Measurements from ENCODE around the gene CCDC172.
"Not testable (repeated sequence)": the region's sequence is repeated elsewhere in the genome, so short reads cannot be mapped to it uniquely, and the experiment has no call there.

Gene CCDC172

DNA sequence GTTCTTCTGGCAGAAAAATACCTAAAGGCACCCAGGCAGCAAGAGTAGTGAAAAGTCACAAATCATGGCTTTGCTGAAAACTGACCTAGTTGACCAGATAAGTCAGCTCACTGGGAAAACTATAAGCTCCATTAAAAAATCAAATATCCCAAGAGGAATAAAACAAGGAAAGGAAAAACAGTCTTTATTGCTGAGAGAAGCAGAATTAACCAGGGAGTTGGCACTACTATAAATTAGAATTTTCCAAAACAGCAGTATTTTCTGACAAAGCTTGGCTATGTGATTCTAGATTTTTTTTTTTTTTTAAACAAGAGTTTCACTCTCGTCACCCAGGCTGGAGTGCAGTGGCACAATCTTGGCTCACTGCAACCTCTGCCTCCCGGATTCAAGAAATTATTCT, 12.6 kb downstream of the CCDC172 start:
- no peak for DNase-seq (ENCODE audit: low read depth)

DNA sequence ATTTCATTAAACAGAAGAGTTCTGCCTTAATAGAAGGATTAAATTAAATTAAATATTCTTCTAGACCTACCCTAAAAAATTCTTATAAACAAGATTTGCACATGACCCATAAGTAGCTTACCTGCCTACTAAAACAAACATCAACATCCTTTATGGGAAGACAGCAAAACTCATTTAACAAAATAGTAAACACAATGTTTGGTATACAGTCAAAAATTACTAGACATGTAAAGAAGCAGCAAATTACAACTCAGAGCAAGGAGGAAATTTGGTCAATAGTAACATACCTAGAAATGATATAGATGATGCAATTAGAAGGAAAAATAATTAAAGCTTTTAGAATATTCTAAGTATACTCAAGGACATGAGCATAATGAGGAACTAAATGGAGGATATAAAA, 27.9 kb downstream of the CCDC172 start:
- no peak for DNase-seq (ENCODE audit: low read depth)

DNA sequence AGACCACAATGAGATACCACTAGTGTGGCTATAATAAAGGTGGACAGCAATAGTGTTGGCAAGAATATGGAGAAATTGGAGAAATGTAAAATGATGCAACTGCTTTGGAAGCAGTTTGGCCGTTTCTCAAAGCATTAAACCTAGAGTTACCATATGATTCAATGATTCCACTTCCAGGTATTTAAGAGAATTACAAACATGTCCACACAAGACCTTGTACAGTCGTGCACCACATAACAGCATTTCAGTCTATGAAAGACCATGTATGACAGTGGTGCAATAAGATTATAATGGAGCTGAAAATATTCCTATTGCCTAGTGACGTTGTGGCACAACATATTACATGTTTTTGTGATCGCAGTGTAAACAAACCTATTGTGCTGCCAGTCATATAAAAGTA, 29.6 kb downstream of the CCDC172 start:
- no peak for DNase-seq (ENCODE audit: low read depth)

DNA sequence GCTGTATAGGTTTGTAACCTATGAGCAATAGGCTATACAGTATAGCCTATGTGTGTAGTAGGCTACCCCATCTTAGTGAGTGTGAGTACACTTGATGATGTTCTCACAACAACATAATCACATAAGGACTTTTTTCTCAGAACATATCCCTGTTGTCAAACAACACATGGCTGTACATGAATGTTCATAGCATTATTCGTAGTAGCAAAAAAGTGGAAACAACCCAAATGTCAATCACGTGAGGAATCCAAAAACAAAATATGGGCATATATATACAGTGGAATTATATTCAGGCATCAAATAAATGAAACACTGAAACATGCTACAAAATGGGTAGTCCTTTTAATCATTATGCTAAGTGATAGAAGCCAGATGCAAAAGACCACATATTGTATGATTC, 31.1 kb downstream of the CCDC172 start:
- no peak for DNase-seq (ENCODE audit: low read depth)

DNA sequence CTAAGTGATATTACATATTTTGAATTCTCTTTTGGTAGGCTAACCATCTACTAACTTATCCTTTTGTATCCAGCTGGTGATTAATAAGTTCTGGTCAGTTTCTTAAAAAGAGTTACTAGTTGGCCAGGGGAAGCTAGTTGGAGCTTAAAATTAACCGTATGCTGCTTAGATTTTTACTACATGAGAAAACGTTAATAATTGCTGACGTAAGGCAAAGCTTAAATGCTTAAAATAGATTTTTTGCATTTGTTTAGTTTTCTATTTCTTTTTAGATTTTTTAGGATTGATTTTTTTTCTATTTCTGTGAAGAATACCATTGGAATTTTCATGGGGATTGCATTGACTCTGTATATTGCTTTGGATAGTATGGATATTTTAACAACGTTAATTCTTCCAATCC, 32.6 kb downstream of the CCDC172 start:
- no peak for DNase-seq (ENCODE audit: low read depth)

DNA sequence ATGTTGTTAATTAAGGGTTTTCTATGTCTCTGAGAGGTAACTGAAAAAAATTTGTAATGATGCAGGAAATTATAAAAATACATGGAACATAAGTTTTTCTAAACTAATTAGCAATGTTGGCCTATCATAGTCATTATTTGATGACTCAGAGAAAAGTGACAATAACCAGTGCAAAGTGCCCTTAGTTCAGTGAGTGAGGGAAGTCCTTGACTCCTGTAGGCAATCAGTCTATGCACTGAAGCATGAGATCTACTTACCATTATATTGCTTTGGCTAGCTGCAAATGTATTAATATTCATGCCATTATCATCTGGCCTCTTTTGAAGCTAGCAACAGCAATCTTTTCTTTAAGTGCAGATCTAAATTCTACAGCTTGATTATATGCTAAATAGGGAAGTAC, 40.6 kb downstream of the CCDC172 start:
- no peak for DNase-seq (ENCODE audit: low read depth)

DNA sequence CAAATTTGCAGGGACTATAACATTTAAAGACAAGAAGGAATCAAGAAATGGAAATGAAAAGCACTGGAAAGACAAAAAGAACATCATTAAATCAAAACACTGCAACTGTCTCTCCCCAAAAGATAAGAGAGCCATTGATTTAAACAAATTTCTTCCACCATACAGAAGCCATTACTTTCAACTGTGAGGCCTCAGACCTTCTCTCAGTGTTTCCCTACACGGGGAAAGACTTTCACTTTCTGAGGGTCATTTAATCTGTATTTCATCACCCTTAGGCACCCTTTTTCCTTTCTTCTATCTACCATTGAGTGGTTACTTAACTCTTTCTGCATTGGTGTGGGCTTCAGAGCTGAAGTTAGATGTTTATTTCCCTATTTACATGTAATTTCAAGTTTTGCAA, 47.5 kb downstream of the CCDC172 start:
- no peak for DNase-seq (ENCODE audit: low read depth)

DNA sequence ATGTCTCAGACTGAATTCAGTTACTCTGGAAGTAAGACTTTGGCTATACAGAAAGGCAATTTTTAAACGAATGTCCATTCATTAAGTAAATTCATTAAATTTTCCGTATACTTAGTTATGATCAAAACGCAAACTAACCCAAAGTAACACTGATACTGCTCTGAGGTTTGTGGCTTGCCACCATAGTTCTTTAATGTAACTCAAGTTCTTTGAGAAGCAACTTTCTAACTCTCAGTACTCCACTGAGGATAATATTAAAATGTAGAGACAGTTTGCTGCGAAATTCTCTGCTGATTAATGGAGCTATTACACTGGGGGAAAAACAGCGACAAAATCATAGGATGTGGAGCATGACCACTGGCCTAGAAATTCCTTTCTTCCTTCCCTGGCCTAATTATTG, 58.0 kb downstream of the CCDC172 start:
- no peak for DNase-seq (ENCODE audit: low read depth)

DNA sequence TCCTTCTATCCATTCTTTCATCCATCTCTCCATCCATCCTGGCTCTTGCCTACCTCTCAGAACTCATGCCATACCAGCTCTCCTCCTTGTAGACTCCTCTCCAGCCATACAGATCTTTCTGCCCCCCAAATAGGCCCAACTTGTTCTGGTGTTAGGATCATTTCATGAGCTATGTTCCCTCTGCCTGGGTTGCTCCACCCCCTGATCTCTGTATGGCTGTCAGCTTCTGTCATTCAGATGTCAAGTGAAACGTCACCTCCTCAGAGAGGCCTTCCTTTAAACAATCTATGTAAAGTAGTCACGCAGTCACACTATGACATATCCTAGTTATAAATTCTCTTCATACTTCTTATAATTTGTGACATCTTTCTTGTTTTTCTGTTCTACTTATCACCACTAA, 61.1 kb downstream of the CCDC172 start:
- no peak for DNase-seq (ENCODE audit: low read depth)

DNA sequence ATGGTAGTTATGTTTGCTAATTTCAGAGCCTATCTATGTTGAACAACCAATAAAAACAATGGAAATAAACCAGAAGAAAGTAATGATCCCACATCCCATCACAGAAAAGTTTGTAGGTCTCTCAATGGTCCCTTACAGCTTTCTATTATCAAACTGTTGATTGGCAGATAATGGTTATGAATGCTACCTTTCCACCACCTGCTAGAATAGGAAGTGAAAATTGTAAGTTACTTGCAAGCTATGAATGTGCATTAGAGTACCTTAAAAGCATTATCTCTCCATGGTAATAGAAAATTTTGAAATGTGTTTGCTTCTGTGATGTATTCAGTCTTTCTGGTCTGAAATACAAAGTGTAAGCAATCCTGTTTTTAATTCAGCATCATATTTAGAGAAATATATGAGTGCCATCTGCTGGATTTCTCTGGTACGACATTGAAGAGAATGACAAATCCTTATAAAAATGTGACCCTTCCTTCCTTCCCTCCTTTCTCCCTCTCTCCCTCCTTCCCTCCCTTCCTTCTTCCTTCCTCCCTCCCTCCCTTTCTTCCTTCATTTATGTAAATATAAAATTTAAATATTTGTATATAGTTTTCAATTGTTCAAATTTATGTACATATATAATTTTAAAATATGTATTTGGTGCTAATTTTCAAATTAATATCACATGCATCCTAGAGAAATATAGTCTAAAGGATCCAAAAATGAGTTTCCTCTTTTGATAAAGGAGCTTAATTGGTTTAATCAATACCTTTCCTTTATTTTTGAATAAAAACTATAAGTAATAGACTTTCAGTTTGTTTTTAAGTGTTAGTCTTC, 62.0 kb downstream of the CCDC172 start:
- DNase-seq (ENCODE audit: low read depth), result no peak

DNA sequence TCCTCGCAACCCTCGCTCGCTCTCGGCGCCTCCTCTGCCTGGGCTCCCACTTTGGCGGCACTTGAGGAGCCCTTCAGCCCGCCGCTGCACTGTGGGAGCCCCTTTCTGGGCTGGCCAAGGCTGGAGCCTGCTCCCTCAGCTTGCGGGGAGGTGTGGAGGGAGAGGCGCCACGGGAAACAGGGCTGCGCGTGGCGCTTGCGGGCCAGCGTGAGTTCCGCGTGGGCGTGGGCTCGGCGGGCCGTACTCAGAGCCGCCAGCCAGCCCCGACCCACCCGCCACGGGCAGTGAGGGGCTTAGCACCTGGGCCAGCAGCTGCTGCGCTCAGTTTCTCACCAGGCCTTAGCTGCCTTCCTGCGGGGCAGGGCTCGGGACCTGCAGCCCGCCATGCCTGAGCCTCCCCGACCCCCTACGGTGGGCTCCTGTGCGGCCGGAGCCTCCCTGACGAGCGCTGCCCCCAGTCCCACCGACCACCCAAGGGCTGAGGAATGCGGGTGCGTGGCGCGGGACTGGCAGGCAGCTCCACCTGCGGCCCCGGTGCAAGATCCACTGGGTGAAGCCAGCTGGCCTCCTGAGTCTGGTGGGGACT, 69.1 kb downstream of the CCDC172 start:
- DNase-seq (ENCODE audit: low read depth), result not testable (repeated sequence)

DNA sequence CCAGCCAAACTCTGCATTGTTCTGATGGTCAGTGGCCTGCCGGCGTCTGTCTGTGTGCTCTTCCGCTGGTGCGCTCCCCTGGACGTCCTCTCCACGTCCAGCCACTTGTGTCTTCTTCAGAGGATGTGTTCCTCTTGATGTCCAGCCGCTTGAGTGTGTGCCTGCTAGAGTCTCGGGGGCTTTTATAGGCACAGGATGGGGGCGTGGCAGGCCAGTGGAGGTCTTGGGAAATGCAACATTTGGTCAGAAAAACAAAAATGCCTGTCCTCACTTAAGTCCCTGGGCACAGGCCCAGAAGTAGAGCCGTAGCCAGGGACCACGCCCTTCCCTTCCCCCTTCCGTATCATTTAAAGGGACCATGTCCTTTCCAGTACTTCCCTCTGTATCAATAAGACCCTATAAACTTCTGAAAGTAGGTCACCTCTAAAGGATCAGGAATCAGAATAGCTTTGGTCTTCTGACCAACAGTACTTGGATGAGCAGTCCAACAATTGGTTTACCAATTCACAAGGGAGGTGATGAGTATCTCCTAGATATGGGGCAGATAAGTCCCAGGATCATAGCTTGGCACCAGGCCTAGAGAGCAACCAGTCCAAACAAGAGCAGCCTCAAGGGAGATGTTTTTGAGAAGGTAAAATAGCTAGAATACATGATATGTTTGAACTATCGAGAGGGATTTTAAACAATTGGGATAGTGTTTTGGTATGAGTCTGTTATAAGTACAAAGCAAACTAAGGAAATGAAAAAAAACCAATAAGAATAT, 71.2 kb downstream of the CCDC172 start:
- DNase-seq (ENCODE audit: low read depth), result no peak

DNA sequence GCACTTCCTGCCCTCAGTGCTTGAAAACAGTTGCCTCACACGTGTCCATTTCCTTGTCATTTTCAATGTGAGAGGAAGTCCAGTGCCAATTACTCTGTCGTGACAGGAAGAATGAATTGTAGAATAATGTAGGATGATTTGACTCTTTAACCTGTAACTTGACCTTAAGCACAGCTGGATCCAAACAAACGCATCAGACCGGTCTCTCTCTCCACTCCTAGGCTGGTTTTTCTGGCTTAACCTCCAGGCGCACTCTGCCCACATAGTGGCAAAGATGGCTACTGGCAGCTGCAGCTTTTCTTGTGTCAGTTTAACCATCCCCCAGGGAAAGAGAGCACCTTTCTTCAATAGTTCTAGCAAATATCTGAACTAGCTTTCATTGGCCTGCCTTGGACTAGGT, 74.0 kb downstream of the CCDC172 start:
- no peak for DNase-seq (ENCODE audit: low read depth)

DNA sequence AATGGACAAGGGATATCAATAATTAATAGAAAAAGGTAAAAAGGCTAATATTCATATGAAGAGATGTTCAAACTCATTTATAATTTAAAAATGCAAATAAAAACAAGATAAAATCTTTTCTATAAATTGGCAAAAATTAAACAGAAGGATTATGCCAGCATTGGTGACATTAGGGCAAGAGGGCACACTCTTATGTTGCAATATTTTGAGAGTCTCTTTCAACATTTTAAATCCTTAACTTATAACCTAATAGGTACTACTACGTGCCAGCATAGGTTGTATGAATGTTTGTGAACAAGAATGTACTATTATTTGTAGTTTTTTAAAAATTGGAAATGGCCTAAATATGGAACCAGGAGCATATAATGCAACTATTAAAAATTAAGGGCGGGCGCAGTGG, 78.6 kb downstream of the CCDC172 start:
- DNase-seq (ENCODE audit: low read depth), result no peak

DNA sequence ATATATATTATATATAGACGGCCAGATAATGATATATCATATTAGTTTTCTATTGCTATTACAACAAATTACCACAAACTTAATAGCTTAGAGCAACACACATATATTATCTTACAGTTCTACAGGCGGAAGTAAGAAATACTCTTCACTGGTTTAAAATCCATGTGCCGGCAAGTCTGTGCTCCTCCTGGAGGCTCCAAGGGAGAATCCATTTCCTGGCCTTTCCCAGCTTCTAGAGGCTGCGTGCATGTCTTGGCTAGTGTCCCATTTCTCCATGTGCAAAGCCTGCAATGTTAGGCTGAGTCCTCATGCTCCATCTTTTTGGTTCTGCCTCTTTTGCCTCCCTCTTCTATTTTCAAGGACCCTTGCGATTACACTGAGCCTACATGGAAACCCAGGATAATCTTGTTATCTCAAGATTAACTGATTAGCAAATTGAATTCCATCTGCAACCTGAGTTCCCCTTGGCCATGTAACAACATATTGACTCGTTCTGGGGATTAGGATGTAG, 79.5 kb downstream of the CCDC172 start:
- no peak for DNase-seq (ENCODE audit: low read depth)

DNA sequence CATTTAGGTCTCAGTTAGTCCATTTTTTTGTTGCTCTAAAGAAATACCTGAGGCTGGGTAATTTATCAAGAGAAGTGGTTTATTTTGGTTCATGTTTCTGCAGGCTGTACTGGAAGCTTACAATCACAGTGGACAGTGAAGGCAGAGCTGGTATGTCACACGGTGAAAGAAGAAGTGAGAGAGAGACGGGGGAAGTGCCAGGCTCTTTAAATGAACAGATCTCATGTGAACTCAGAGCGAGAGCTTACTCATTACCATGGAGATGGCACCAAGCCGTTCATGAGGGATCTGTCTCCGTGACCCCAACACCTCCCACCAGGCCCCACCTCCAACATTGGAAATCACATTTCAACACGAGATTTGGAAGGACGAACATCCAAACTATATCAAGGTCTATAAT, 84.5 kb downstream of the CCDC172 start:
- DNase-seq (ENCODE audit: low read depth), result no peak

DNA sequence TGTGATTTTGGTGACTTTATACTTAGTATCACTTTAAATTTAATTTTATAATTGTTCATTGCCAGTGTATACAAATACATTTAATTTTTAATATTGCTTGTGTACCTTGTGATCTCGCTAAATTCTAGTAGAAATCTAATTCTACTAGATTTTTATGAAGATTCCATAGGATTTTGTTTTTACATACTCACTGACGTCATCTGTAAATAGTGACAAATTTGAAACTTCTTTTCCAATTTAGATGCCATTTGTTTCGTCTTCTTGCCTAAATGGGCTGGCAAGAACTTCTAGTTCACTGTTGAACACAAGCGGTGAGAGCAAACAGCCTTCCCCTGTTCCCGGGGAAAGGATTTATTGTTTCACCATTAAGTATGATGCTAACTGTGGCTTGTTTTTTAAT, 86.1 kb downstream of the CCDC172 start:
- DNase-seq (ENCODE audit: low read depth), result no peak

DNA sequence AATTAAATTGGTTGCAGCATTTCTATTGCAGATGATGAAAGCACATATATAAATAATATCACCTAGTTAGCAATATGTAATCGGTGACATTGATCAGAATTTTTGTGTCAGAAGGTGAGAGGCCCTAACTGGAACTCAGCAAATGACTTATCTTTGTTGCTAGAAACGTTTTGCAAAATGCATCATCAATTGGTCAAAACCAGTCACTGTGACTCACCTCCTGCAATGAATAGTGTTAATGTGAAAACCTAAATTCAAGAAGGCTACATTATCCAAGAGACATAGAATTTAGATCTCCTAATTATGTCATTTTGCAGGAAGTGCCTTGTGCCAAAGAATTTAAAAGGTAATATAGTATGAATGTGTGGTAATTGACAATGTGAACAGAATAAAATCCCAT, 93.6 kb downstream of the CCDC172 start:
- DNase-seq (ENCODE audit: low read depth), result no peak

DNA sequence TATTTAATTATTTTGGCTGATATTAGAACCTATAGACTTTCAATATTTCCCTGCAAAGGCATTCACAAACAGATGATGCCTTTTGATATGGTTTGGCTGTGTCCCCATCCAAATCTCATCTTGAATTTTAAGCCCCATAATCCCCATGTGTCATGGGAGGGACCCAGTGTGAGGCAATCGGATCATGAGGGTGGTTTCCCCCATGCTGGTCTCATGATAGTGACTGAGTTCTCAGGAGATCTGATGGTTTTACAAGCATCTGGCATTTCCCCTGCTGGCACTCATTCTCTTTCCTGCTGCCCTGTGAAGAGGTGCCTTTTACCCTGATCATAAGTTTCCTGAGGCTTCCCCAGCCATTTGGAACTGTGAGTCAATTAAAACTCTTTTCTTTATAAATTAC, 94.1 kb downstream of the CCDC172 start:
- DNase-seq (ENCODE audit: low read depth), result no peak

DNA sequence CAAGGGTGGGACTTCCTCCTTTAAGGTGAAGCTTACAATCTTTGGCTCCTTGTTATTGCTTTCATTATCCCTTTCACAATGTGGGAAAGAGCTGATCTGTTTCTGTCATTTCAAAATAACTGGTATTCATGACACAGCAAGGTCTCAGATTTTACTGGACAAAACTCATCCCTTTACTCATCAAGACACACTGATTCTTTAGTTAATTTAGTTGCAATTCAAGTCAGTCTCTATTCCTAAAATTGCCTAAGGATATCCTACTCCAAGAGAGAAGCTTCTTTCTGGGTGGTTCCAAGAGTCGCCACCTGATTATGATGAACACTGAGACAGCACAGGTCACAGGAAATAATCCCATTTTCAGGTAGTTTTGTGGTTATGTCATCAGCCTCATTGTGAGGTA, 97.6 kb downstream of the CCDC172 start:
- no peak for DNase-seq (ENCODE audit: low read depth)

DNA sequence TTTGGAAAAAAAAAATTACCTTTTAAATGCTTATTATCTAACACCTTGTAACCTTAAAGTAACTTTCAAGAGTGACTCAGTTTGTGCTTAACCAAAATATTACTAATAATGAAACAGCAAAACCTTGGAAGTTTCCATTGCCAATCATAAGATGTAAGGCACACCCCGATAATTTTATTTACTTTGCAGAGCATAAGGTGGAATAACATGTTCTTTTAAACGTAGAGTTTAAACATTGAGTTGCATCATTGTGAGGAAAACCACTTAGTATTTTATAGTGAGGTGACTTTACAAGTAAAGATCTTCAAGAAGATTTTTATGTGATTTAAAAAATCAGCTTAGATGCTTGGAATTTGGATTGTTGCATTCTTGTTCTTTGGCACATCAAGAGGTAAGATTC, 103.4 kb downstream of the CCDC172 start, which contains the start of gene PNLIPRP3:
Gene PNLIPRP3 (plus strand): TSS at position 177 of the 400 bp plus-strand sequence. CDS start 166 bp downstream, at position 343.
- no peak for DNase-seq (ENCODE audit: low read depth)

DNA sequence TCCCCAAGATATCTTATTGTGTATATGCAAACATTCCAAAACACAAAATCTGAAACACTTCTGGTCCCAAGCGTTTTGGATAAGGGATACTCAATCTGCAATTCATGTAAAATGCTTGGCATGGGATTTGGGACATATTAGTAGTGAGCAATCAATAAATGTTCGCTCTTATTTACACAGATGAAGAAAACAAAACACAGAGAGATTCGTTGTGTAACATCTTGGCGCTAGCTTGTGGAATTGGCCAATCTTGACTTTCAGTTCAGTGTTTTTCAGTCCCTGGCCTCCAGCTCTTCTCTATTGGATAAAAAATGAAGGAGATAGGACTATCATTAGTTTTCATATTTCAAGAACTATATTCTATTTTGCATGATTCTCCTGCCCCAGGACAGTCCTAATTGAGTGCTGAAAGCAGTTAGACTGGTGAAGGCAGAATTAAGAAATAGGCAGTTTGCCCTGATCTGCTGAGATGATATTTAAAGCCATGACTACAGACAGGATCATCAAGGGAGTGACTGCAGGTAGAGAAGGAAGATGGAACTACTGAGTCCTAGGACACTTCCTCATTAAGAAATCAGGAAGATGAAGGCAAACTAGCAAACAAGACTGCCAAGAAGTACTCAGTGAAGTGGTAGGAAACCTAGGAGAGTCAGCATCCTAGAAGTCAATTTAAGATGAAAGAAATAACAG, 105.2 kb downstream of the CCDC172 start:
- no peak for DNase-seq (ENCODE audit: low read depth)
